ENCODE measurements around the gene RASA2. TPM values are rescaled to one million over a fixed set of nuclear protein-coding genes. Genes with fewer than 3 reads are reported as not detected.
"Not testable (repeated sequence)": the region's sequence is repeated elsewhere in the genome, so short reads cannot be mapped to it uniquely, and the experiment has no call there.

Gene RASA2
- total RNA-seq, 1 donor from 2014 or later, result 7.3 TPM

GRCh38 chr3:141532609-141533008, 45.8 kb downstream of the RASA2 start:
- no peak for DNase-seq (ENCODE audit: low read depth in 2 of 2)

GRCh38 chr3:141536017-141536416, 49.2 kb downstream of the RASA2 start:
- DNase-seq (ENCODE audit: low read depth in 2 of 2), result not testable (repeated sequence)

GRCh38 chr3:141537856-141538255, 51.0 kb downstream of the RASA2 start:
- peak in 1 of 2 donors; percentile 24 for DNase-seq (ENCODE audit: low read depth in 2 of 2)

- peak in 1 of 2 donors; percentile 15 for DNase-seq (ENCODE audit: low read depth in 2 of 2)
Observed at GRCh38 chr3:141538568-141539240, 51.9 kb downstream of the RASA2 start.

GRCh38 chr3:141539431-141540187, 52.8 kb downstream of the RASA2 start:
- no peak for DNase-seq (ENCODE audit: low read depth in 2 of 2)

- no peak for DNase-seq (ENCODE audit: low read depth in 2 of 2)
Observed at GRCh38 chr3:141540531-141540930, 53.7 kb downstream of the RASA2 start.

- no peak for DNase-seq (ENCODE audit: low read depth in 2 of 2)
Observed at GRCh38 chr3:141542202-141542969, 55.6 kb downstream of the RASA2 start.

- DNase-seq (ENCODE audit: low read depth in 2 of 2), result no peak
Observed at GRCh38 chr3:141542989-141543388, 56.2 kb downstream of the RASA2 start.

- peak; percentile 70 to 79 for DNase-seq (ENCODE audit: low read depth in 2 of 2)
Observed at GRCh38 chr3:141544697-141545096, 57.9 kb downstream of the RASA2 start.

- DNase-seq (ENCODE audit: low read depth in 2 of 2), result no peak
Observed at GRCh38 chr3:141546081-141546480, 59.3 kb downstream of the RASA2 start.

- DNase-seq (ENCODE audit: low read depth in 2 of 2), result no peak
Observed at GRCh38 chr3:141546586-141546985, 59.8 kb downstream of the RASA2 start.

GRCh38 chr3:141547791-141548190, 61.0 kb downstream of the RASA2 start:
- no peak for DNase-seq (ENCODE audit: low read depth in 2 of 2)

GRCh38 chr3:141550926-141551665, 64.3 kb downstream of the RASA2 start:
- DNase-seq (ENCODE audit: low read depth in 2 of 2), result no peak

- no peak for DNase-seq (ENCODE audit: low read depth in 2 of 2)
Observed at GRCh38 chr3:141552440-141552991, 65.7 kb downstream of the RASA2 start.

GRCh38 chr3:141553055-141553454, 66.2 kb downstream of the RASA2 start:
- peak; percentile 28 to 73 for DNase-seq (ENCODE audit: low read depth in 2 of 2)

GRCh38 chr3:141556034-141556433, 69.2 kb downstream of the RASA2 start:
- DNase-seq (ENCODE audit: low read depth in 2 of 2), result peak in 1 of 2 donors; percentile 78

GRCh38 chr3:141557961-141558706, 71.3 kb downstream of the RASA2 start:
- DNase-seq (ENCODE audit: low read depth in 2 of 2), result no peak

GRCh38 chr3:141561426-141562034, 74.7 kb downstream of the RASA2 start:
- peak; percentile 78 to 86 for DNase-seq (ENCODE audit: low read depth in 2 of 2)

GRCh38 chr3:141564241-141564640, 77.4 kb downstream of the RASA2 start:
- DNase-seq (ENCODE audit: low read depth in 2 of 2), result no peak

GRCh38 chr3:141570068-141570467, 83.2 kb downstream of the RASA2 start:
- no peak for DNase-seq (ENCODE audit: low read depth in 2 of 2)
